NCI-H1105 treated with DMSO at 0.1 percent for 48 hours (cell line): ENCODE measurements around the gene ADK.

ENCODE experiments used
- DNase-seq: peaks from one replicate; lab custom pipeline; 2025; lab: John Stamatoyannopoulos, UW

Gene ADK

GRCh38 chr10:74674927-74675326, 523.9 kb downstream of the ADK start:
- no peak for DNase-seq

DNA sequence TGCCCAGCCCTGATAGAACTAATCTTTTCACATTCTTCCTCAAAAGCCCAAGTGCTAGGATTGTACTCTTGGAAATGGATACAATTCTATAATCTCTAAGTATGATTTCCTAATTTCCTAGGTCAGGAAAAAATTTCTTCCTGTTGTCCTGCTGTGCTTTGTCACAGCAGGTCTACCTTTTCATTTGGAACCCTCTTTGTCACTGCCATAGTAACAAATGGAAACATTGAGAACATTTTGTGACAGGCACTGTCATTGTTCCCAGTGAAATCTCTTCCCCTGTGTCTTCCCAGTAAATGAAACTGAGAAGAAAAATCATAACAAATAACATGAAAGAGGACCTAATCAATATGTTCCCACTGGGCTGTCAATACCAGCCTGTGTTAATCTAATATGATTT, 524.5 kb downstream of the ADK start:
- DNase-seq: no peak

DNA sequence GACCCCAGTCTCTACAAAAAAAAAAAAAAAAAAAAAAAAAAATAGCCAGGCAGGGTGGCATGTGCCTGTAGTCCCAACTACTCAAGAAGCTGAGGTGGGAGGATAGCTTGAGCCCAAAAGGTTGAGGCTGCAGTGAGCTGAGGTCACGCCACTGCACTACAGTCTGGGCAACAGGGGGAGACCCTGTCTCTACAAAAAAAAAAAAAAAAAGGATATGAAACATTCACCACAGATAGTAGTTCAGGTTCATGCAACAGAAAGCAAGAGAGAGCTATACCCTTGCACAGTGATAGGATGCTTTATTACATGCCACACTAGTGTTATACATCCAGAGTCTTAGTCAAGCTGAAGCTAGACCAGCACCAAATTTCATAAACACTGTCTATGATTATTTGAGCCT, 526.9 kb downstream of the ADK start:
- DNase-seq: no peak

- DNase-seq: no peak
These were observed 531.1 kb downstream of the ADK start for GRCh38 chr10:74681917-74682627.

DNA sequence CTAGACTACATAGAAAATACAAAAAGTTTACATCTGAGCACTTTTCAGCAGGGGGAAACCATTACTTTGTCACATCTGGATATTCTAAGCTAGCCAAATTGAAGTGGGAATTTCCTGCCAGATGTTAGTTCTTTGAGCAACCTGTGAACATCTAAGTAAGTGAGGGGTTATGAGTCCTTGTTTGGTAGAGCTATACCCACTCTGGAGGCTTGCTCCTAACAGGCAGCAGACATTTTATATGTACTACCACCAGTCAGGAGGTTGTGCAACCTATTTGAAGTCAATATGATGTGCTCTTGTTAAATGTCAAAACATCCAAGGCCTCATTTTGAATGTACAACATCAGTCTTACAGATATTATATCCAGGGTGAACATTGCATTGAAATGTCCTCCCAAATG, 532.0 kb downstream of the ADK start:
- DNase-seq: no peak

GRCh38 chr10:74683621-74684364, 532.8 kb downstream of the ADK start:
- DNase-seq: peak; percentile 23

- DNase-seq: no peak
These were observed 533.4 kb downstream of the ADK start for GRCh38 chr10:74684462-74684861.

- DNase-seq: no peak
These were observed 534.5 kb downstream of the ADK start for GRCh38 chr10:74685564-74685963.

DNA sequence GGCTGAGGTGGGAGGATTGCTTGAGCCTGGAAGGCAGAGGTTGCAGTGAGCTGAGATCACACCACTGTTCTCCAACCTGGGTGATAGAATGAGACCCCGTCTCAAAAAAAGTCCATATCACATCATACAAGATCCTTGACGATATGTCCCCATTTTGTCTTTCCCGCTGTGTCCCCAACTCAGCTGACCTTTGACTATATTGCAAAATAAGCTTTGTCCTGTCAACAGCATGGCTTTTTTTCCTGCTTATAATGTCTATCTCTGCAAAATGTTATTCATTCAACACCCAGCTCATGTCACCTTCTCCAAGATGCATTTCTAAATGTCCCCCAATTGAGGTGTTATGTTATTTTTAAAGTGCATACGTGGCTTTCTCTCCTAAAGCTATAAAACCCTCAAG, 539.4 kb downstream of the ADK start:
- DNase-seq: no peak

GRCh38 chr10:74691164-74691563, 540.1 kb downstream of the ADK start:
- no peak for DNase-seq

DNA sequence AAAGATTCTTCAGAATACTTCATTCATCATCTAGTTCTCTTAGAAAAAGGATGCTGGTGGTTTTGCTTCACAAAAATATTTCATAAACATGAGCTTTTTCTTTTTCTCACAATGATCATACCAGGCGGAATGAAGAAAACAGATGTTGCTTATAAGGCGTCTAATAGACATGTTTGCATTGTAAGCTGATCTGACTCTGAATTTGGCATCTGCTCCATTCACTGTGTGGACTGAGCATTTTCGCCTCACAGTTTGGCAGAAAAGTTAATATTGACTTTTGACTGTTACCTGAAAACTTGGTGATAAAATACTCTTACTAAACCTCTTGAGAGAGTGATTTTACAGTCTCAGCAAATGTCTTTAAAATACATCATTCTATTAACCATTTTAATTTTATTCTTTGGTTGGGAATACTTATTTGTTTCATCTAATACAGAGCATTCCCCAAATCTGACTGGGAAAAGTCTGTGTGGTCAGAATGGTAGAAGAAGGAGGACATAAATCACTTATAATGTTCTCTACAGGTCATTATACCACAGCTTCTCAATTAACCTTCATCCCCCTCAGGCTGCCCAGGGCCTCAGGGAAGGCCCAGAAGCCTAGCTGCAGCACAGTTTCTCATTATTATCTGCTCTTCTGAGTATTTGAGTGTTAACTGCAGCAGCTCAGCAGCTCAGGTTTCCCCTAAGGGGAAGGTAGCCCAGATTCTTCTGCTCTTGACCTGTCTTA, 553.8 kb downstream of the ADK start:
- DNase-seq: peak; percentile 74

DNA sequence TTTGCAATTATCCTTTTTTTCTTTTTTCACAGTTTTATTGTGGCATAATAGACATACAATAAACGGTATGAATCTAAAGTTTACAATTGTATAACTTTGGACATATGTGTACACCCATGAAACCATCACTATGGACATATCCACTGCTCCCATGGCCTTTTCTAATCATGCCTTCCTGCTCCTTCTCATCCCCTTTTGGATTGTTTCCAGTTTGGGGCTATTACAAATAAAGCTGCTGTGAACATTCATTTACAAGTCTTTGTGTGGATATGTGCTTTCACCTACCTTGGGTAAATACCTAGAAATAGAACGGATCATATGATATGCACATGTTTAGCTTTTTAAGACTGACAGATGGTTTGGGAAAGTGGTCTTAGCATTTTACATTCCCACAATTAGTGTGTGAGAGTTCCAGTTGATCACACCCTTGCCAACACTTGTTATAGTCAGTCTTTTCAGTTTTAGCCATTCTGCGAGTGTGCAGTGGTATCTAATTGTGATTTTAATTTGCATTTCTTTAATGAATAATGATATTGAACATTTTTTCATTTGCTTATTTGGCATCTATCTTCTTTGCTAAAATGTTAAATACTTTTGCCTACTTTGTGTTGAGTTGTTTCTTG, 554.4 kb downstream of the ADK start:
- DNase-seq: peak; percentile 65

GRCh38 chr10:74706966-74707365, 555.9 kb downstream of the ADK start:
- no peak for DNase-seq

- no peak for DNase-seq
These were observed 557.2 kb downstream of the ADK start for GRCh38 chr10:74708246-74708645.

DNA sequence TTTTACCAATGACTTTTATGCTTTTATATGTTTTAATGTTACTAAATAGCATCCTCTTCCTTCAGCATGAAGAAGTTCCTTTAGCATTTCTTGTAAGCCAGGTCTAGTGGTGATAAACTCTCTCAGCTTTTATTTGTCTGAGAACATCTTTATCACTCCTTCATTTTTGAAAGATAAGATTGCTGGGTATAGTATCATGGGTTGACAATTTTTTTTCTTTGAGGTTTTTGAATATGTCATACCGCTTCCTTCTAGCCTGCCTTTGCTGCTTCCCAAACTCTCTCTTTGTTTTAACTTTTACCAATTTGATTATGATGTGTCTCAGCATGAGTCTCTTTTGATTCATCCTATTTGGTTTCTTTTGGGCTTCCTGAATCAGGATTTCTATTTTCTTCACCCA, 567.2 kb downstream of the ADK start:
- DNase-seq: no peak

DNA sequence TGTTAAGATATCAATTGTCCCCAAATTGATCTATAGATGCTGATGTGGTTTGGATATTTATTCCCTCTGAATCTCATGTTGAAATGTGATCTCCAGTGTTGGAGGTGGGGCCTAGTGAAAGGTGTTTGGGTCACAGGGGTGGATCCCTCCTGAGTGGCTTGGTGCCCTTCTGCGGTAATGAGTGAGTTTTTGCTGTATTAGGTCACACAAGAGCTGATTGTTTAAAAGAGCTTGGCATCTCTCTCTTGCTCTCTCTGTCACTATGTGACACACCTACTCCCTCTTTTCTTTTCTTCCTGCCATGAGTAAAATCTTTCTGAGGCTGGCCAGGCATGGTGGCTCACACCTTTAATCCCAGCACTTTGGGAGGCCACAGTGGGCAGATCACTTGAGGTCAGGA, 577.2 kb downstream of the ADK start:
- DNase-seq: no peak

- no peak for DNase-seq
These were observed 579.2 kb downstream of the ADK start for GRCh38 chr10:74730246-74730645.

GRCh38 chr10:74733612-74734011, 582.6 kb downstream of the ADK start:
- no peak for DNase-seq

GRCh38 chr10:74736029-74736428, 585.0 kb downstream of the ADK start:
- DNase-seq: no peak

GRCh38 chr10:74738052-74738451, 587.0 kb downstream of the ADK start:
- no peak for DNase-seq

GRCh38 chr10:74738542-74738941, 587.5 kb downstream of the ADK start:
- DNase-seq: no peak

DNA sequence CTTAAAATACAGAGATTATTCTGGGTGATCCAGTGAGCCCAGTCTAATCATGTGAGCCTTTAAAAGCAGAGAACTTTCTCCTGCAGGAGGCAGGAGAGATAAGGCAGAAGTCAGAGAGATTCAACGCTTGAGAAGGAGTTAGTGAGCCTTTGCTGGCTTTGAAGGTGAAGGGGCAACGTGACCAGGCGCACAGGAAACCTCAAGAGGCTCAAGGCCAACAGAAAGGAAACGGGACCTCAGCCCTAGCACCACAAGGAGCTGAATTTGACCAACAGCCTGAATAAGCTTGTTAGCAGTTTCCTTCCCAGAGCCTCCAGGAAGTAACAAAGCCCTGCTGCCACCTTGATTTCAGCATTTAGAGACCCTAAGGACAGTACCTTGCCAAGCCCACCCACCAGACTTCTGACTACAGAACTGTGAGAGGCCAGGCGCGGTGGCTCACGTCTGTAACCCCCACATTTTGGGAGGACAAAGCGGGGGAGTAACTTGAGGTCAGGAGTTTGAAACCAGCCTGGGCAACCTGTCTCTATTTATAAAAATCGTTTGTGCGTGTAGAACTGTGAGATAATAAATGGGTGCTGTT, 588.1 kb downstream of the ADK start:
- no peak for DNase-seq
